Endothelial cell of umbilical vein (primary cell): ENCODE data around the gene SUFU. TPM values are rescaled to one million over a fixed set of nuclear protein-coding genes. Genes with fewer than 3 reads are reported as not detected.

ENCODE experiments used
- BruUV-seq: library from RNA; stranded (reverse); fragments of 400-500 nt; replicated peaks from 2 replicates; lab custom pipeline; 2021; lab: Mats Ljungman, UMichigan
- CTCF ChIA-PET: fragments of 300-600, 350-600 bp; sonication (Branson Sonifier 250); formaldehyde crosslinking; loops from one replicate; lab custom pipeline; 2021; ENCODE audit warnings: antibody characterized with exemption, inconsistent platforms; lab: Charles Lee
- POLR2A ChIA-PET: fragments of 300-600, 350-600 bp; sonication (Branson Sonifier 250); formaldehyde crosslinking; loops from one replicate; lab custom pipeline; 2021; ENCODE audit warnings: antibody characterized with exemption, inconsistent platforms; lab: Charles Lee
- DNase-seq: peaks from one replicate; pipeline ENCODE4 v3.0.0-alpha.2; 2011; ENCODE audit warnings: low read depth, low spot score
- FAIRE-seq: peaks from 2 replicates; lab custom pipeline; 2011; peaks lifted over from hg19 to GRCh38; lab: Jason Lieb, UNC
- H2AFZ ChIP-seq: 2 replicates; pipeline ENCODE4 v1.6.0; 2012; ENCODE audit warnings: low read depth, low read length, control low read depth, inconsistent platforms
- H3K27ac ChIP-seq: 2 replicates; pipeline ENCODE4 v1.5.1; 2011; ENCODE audit warnings: low read depth, mild to moderate bottlenecking, control low read depth, low read length, moderate library complexity; ENCODE audit not compliant: insufficient read depth
- H3K27me3 ChIP-seq, 2 experiments: 2 replicates each; pipeline versions ENCODE4 v1.6.0 to v1.6.1; 2011; ENCODE audit warnings: low read length in 2 of 2, mixed read lengths in 1 of 2; ENCODE audit not compliant: control insufficient read depth in 2 of 2, insufficient read depth in 2 of 2
- H3K36me3 ChIP-seq, 2 experiments: 2 replicates in 1 of 2; 3 replicates in 1 of 2; pipeline ENCODE4 v1.5.1; 2011; ENCODE audit warnings: low read length in 2 of 2, mild to moderate bottlenecking in 1 of 2, moderate library complexity in 1 of 2; ENCODE audit not compliant: control insufficient read depth in 2 of 2, insufficient read depth in 2 of 2; ENCODE audit errors: extremely low read depth in 1 of 2
- H3K4me1 ChIP-seq: 3 replicates; pipeline ENCODE4 v1.5.1; 2011; ENCODE audit warnings: mild to moderate bottlenecking, low read length; ENCODE audit not compliant: control insufficient read depth, insufficient read depth; ENCODE audit errors: extremely low read depth
- H3K4me2 ChIP-seq: 2 replicates; pipeline ENCODE4 v1.6.1; 2011; ENCODE audit warnings: low read length, control low read depth, mixed read lengths; ENCODE audit not compliant: insufficient read depth
- H3K4me3 ChIP-seq, 3 experiments: fragments of 200-600 bp in 1 of 3; sonication (generic), shearing (Covaris generic) in 1 of 3; replicated peaks in 1 of 3; 2 replicates each; pipeline ENCODE4 v1.5.1; 2011 to 2016; ENCODE audit warnings: control low read depth in 3 of 3, low read length in 3 of 3, mild to moderate bottlenecking in 2 of 3, inconsistent platforms in 1 of 3, low read depth in 1 of 3, moderate library complexity in 1 of 3; ENCODE audit not compliant: insufficient read depth in 1 of 3
- H3K79me2 ChIP-seq: 2 replicates; pipeline ENCODE4 v1.6.0; 2012; ENCODE audit warnings: low read length, inconsistent platforms; ENCODE audit not compliant: control insufficient read depth, insufficient read depth
- H3K9ac ChIP-seq: replicated peaks from 2 replicates; pipeline ENCODE3; 2011; ENCODE audit warnings: low read length, control low read depth; ENCODE audit not compliant: insufficient read depth; ENCODE audit errors: extremely low read depth
- H3K9me1 ChIP-seq: replicated peaks from 3 replicates; pipeline ENCODE4 v1.6.0; 2011; ENCODE audit warnings: mild to moderate bottlenecking, low read length; ENCODE audit not compliant: control insufficient read depth, insufficient read depth; ENCODE audit errors: extremely low read depth
- H3K9me3 ChIP-seq: replicated peaks from 2 replicates; pipeline ENCODE4 v1.5.1; 2012; ENCODE audit warnings: low read length, inconsistent platforms; ENCODE audit not compliant: control insufficient read depth, insufficient read depth
- H4K20me1 ChIP-seq: replicated peaks from 2 replicates; pipeline ENCODE3; 2011; ENCODE audit warnings: mild to moderate bottlenecking, low read length; ENCODE audit not compliant: control insufficient read depth, insufficient read depth; ENCODE audit errors: extremely low read depth
- EZH2 ChIP-seq: IDR thresholded peaks from 2 replicates; pipeline ENCODE4 v1.6.1; 2012; ENCODE audit warnings: borderline replicate concordance, low read depth, mild to moderate bottlenecking, moderate library complexity, low read length, inconsistent platforms; ENCODE audit not compliant: severe bottlenecking
- FOS ChIP-seq: IDR thresholded peaks from 2 replicates; pipeline ENCODE4 v1.6.1; 2011; ENCODE audit warnings: mild to moderate bottlenecking, low read length, moderate library complexity, borderline replicate concordance; ENCODE audit not compliant: insufficient read depth
- GATA2 ChIP-seq: IDR thresholded peaks from 2 replicates; pipeline ENCODE4 v1.7.0; 2011; ENCODE audit warnings: low read depth, mild to moderate bottlenecking, moderate library complexity, mixed read lengths, low read length; ENCODE audit not compliant: insufficient read length, insufficient read depth
- JUN ChIP-seq: IDR thresholded peaks from 2 replicates; pipeline ENCODE4 v1.6.1; 2011; ENCODE audit warnings: borderline replicate concordance, low read depth; ENCODE audit not compliant: insufficient read length, insufficient read depth
- MYC ChIP-seq: IDR thresholded peaks from one replicate; pipeline ENCODE4 v1.6.1; 2011; ENCODE audit warnings: mild to moderate bottlenecking, low read depth, low read length
- POLR2A ChIP-seq: IDR thresholded peaks from 2 replicates; pipeline ENCODE4 v1.6.1; 2012; ENCODE audit warnings: low read depth, mild to moderate bottlenecking, control low read depth, low read length
- dilution Hi-C: fragments of 300-500 bp; cut with MboI; formaldehyde crosslinking; loops from one replicate; pipeline ENCODE4 v1.15.0; 2019; ENCODE audit warnings: low sequenced_read_pairs; ENCODE audit not compliant: extremely low pct_ligation_motif_present
- intact Hi-C: fragments of 100-400 bp; cut with micrococcal nuclease; formaldehyde crosslinking; loops from one replicate; pipeline ENCODE4 v1.10.0; 2022
- polyA plus RNA-seq, 4 experiments: library from polyadenylated mRNA; depleted of rRNA in 3 of 4; stranded (reverse) in 3 of 4; unstranded in 1 of 4; fragments of >200 nt; gene quantifications; 2 replicates each; pipeline versions ENCODE4 v1.2.1 to v1.2.3, GENCODE V29; 2011 to 2012; ENCODE audit warnings: missing spikeins in 1 of 4
- total RNA-seq: library from RNA; stranded (reverse); gene quantifications from 2 replicates; pipeline ENCODE4 v1.2.3, GENCODE V29; 2021
- TF ChIP-seq, protein P1 (sequence below): IDR thresholded peaks from 2 replicates; pipeline ENCODE4 v1.6.1; 2011; ENCODE audit not compliant: insufficient read depth, insufficient read length
- TF ChIP-seq, protein P2 (sequence below), 2 donors: IDR thresholded peaks; 1 replicate in 1 of 2; 2 replicates in 1 of 2; pipeline ENCODE4 v1.5.1; 2011; ENCODE audit warnings: low read length in 2 of 2, mild to moderate bottlenecking in 2 of 2, moderate library complexity in 2 of 2, control low read depth in 1 of 2, inconsistent platforms in 1 of 2, low read depth in 1 of 2; ENCODE audit not compliant: insufficient read depth in 1 of 2; ENCODE audit errors: extremely low read depth in 1 of 2

SUFU gene
- total and polyA plus RNA-seq, 2 donors (not counting 3 experiments of a cell fraction or from before 2014, with no cell fraction given): 10.1 to 16.3 TPM

DNA sequence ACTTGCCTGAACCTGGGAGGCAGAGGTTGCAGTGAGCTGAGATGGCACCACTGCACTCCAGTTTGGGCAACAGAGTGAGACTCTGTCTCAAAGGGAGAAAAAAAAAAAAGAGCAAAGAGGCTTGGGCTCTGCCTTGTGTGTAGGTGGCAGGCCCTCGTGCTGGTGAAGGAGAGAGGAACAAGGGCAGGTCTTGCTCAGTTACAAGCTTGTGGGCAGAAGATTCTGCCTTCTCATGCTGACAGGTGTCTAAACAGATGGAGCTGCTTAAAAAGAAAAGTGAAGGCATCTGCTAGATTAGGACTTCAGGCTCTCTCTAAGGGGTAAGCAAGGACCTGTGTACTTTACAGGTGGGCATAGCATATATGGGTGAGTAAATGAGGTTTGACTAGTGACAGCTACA is 75.0 kb downstream of the SUFU start:
- POLR2A ChIA-PET: no interaction called here
- CTCF ChIA-PET: interaction anchor here (0.8 to 6.6 kb wide), 7 partner anchors 13 to 409 kb away, joined by 3 to 261 read pairs (median 3); partner anchors contain the start of genes ACTR1A and SUFU

More for the DNA sequence above, 75.0 kb downstream of the SUFU start:
- no peak overlapping the region for H3K4me3 ChIP-seq
- no peak overlapping the region for H3K27ac ChIP-seq
- no peaks in the 10 kb centered on the region for H3K9me3 ChIP-seq
- H3K4me2 ChIP-seq: no peak overlapping the region
- dilution Hi-C loops (no loop called here), intact Hi-C loops (no loop called here)
- DNase-seq: no peak
- peaks cover 16% of the 10 kb centered on the region for H3K4me1 ChIP-seq
- H3K27me3 ChIP-seq: no peaks in the 10 kb centered on the region
- no peaks in the 10 kb centered on the region for H3K36me3 ChIP-seq
- H3K79me2 ChIP-seq: no peaks in the 10 kb centered on the region
- no peaks in the 10 kb centered on the region for H4K20me1 ChIP-seq
- no peak overlapping the region for H3K9ac ChIP-seq
- no TSS peak for BruUV-seq
- H3K9me1 ChIP-seq: no peaks in the 10 kb centered on the region
- FAIRE-seq: no peak
- H2AFZ ChIP-seq: no peak overlapping the region
- no peak for TF ChIP-seq EZH2
- TF ChIP-seq GATA2: no peak
- TF ChIP-seq, protein P1, sequence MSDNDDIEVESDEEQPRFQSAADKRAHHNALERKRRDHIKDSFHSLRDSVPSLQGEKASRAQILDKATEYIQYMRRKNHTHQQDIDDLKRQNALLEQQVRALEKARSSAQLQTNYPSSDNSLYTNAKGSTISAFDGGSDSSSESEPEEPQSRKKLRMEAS: no peak
- TF ChIP-seq JUN: no peak
- TF ChIP-seq, protein P2, sequence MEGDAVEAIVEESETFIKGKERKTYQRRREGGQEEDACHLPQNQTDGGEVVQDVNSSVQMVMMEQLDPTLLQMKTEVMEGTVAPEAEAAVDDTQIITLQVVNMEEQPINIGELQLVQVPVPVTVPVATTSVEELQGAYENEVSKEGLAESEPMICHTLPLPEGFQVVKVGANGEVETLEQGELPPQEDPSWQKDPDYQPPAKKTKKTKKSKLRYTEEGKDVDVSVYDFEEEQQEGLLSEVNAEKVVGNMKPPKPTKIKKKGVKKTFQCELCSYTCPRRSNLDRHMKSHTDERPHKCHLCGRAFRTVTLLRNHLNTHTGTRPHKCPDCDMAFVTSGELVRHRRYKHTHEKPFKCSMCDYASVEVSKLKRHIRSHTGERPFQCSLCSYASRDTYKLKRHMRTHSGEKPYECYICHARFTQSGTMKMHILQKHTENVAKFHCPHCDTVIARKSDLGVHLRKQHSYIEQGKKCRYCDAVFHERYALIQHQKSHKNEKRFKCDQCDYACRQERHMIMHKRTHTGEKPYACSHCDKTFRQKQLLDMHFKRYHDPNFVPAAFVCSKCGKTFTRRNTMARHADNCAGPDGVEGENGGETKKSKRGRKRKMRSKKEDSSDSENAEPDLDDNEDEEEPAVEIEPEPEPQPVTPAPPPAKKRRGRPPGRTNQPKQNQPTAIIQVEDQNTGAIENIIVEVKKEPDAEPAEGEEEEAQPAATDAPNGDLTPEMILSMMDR (IDR thresholded peaks at IDR 0.05; ENCODE audit: extremely low read depth in 1 of 2, insufficient read depth in 1 of 2, low read depth in 1 of 2, low read length in 2 of 2): no peak
- no peak for TF ChIP-seq MYC
- TF ChIP-seq POLR2A: no peak
- TF ChIP-seq FOS: no peak
